CD4-positive, alpha-beta memory T cell (primary cell): ENCODE data around the gene MOGAT1. TPM values are rescaled to one million over a fixed set of nuclear protein-coding genes. Genes with fewer than 3 reads are reported as not detected.

Experiments
- CTCF ChIA-PET: fragments of 350-600 bp; sonication (Branson Sonifier 250); formaldehyde crosslinking; loops from one replicate; lab custom pipeline; 2021; ENCODE audit warnings: inconsistent platforms; ENCODE audit not compliant: partially characterized antibody; lab: Charles Lee
- POLR2A ChIA-PET: fragments of 350-600 bp; sonication (Branson Sonifier 250); formaldehyde crosslinking; loops from one replicate; lab custom pipeline; 2021; ENCODE audit not compliant: partially characterized antibody; lab: Charles Lee
- DNase-seq, 5 donors: peaks; one replicate each; pipeline versions ENCODE4 v3.0.0 to v3.0.0-alpha.2; 2020 to 2022; ENCODE audit warnings: mixed read lengths in 1 of 5
- H3K27ac ChIP-seq: one replicate; pipeline ENCODE4 v1.7.0; 2013; ENCODE audit warnings: low read depth, low read length
- H3K27me3 ChIP-seq: 2 replicates; pipeline ENCODE4 v1.7.0; 2013; ENCODE audit warnings: mild to moderate bottlenecking, low read length, moderate library complexity; ENCODE audit not compliant: insufficient read depth
- H3K36me3 ChIP-seq: 2 replicates; pipeline ENCODE4 v1.7.0; 2013; ENCODE audit warnings: mild to moderate bottlenecking, low read length, moderate library complexity; ENCODE audit not compliant: insufficient read depth
- H3K4me1 ChIP-seq: 2 replicates; pipeline ENCODE4 v1.7.0; 2013; ENCODE audit warnings: mild to moderate bottlenecking, low read length, moderate library complexity; ENCODE audit not compliant: insufficient read depth
- H3K4me3 ChIP-seq, 2 donors: one replicate each; pipeline ENCODE4 v1.7.0; 2013; ENCODE audit warnings: low read length in 2 of 2, mild to moderate bottlenecking in 1 of 2
- H3K9me3 ChIP-seq, 2 donors: one replicate each; pipeline ENCODE4 v1.7.0; 2013; ENCODE audit warnings: low read length in 2 of 2, control low read depth in 1 of 2; ENCODE audit not compliant: control insufficient read depth in 1 of 2
- H3K27ac Mint-ChIP-seq, 7 donors: one replicate each; pipeline ENCODE4 v1.8.0; 2020 to 2021; ENCODE audit warnings: mixed read lengths in 7 of 7, mild to moderate bottlenecking in 6 of 7, inconsistent platforms in 3 of 7, moderate library complexity in 3 of 7
- H3K27me3 Mint-ChIP-seq, 2 donors: one replicate each; pipeline ENCODE4 v1.8.0; 2020 to 2021; ENCODE audit warnings: mixed read lengths in 2 of 2
- H3K36me3 Mint-ChIP-seq, 2 donors: one replicate each; pipeline ENCODE4 v1.8.0; 2020 to 2021; ENCODE audit warnings: mixed read lengths in 2 of 2, inconsistent platforms in 1 of 2, mild to moderate bottlenecking in 1 of 2
- H3K4me1 Mint-ChIP-seq, 4 donors: one replicate each; pipeline ENCODE4 v1.8.0; 2020 to 2021; ENCODE audit warnings: mixed read lengths in 4 of 4, mild to moderate bottlenecking in 1 of 4
- H3K4me3 Mint-ChIP-seq, 8 donors: one replicate each; pipeline ENCODE4 v1.8.0; 2020 to 2021; ENCODE audit warnings: mixed read lengths in 8 of 8, mild to moderate bottlenecking in 7 of 8, moderate library complexity in 6 of 8, inconsistent platforms in 3 of 8
- H3K9me3 Mint-ChIP-seq, 8 donors: one replicate each; pipeline ENCODE4 v1.8.0; 2020 to 2021; ENCODE audit warnings: mixed read lengths in 8 of 8, mild to moderate bottlenecking in 5 of 8, inconsistent platforms in 3 of 8, moderate library complexity in 1 of 8
- intact Hi-C: fragments of 100-400 bp; cut with micrococcal nuclease; formaldehyde crosslinking; loops from one replicate; pipeline ENCODE4 v1.15.1; 2023
- polyA plus RNA-seq, 2 donors: library from polyadenylated mRNA; unstranded; fragments of 300-500 nt; fragmentation: Illumina TruSeq; gene quantifications; one replicate each; pipeline ENCODE4 v1.2.3, GENCODE V29; 2021
- total RNA-seq, 2 experiments: library from RNA; stranded (reverse); gene quantifications; one replicate each; pipeline ENCODE4 v1.2.3, GENCODE V29; 2021

Gene MOGAT1
- total and polyA plus RNA-seq, 4 experiments from 2014 or later: not detected

DNA sequence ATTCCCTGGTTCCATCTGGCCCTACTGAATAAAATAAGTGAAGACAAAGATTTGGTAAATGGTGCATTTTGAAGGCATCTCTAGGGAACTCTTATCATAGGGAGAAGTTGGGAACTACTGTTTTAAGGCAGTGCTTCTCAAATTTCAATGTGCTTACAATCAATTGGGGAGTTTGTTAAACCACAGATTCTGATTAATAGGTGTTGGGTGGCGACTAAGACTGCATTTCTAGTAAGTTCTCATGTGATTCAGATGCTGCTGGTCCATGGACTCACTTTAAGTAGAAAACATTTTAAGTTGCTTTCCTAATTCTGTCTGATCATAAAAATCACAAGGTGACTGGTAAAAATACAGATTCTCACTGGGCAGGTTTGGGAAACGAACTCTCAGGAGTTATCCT, 30.1 kb upstream of the MOGAT1 start:
- peaks cover 40% of the 10 kb centered on the region for H3K36me3 ChIP-seq
- no peaks in the 10 kb centered on the region for H3K27me3 Mint-ChIP-seq
- DNase-seq: no peak

DNA sequence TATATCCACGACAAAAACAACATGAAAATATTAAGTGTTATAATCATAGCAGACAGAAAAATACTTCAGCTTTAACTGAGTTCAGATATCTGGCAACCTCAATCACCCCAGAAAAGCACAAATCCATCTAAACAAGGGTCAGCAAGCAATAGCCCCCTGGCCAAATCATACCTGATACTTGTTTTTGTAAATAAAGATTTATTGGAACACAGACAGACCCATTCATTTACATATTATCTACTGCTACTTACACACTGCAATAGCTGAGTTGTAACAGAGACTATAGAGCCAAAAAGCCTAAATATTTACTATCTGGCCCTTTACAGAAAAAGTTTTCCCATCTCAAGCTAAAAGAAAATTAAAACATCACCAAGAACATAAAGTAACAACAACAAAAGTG, 28.3 kb upstream of the MOGAT1 start:
- Histone ChIP-seq H3K4me1 (no peaks in the 10 kb centered on the region), H3K27me3 (no peaks in the 10 kb centered on the region), H3K4me3 (no peak overlapping the region), H3K36me3 (peaks cover 32% of the 10 kb centered on the region), H3K27ac (no peak overlapping the region), H3K9me3 (no peaks in the 10 kb centered on the region)
- Mint-ChIP-seq H3K4me3 (no peak overlapping the region), H3K27ac (peak overlapping the region in 2 of 7 donors; percentile 3 to 5), H3K4me1 (peaks cover 0 to 7% (median 2%) of the 10 kb centered on the region in 4 donors), H3K27me3 (no peaks in the 10 kb centered on the region), H3K36me3 (peaks cover 52 to 58% of the 10 kb centered on the region in 2 donors), H3K9me3 (no peaks in the 10 kb centered on the region)
- intact Hi-C loops: no loop called here
- ChIA-PET POLR2A (no interaction called here), CTCF (no interaction called here)
- no peak for DNase-seq

More for the DNA sequence above, 30.1 kb upstream of the MOGAT1 start:
- peaks cover 62% of the 10 kb centered on the region in 2 donors for H3K36me3 Mint-ChIP-seq
- no peaks in the 10 kb centered on the region for H3K4me1 ChIP-seq
- H3K4me3 Mint-ChIP-seq: no peak overlapping the region
- H3K9me3 Mint-ChIP-seq: peaks cover 0 to 4% (median 0%) of the 10 kb centered on the region in 8 donors
- peaks cover 0 to 8% (median 5%) of the 10 kb centered on the region in 4 donors for H3K4me1 Mint-ChIP-seq
- no peaks in the 10 kb centered on the region for H3K9me3 ChIP-seq
- H3K27ac ChIP-seq: no peak overlapping the region
- POLR2A ChIA-PET: no interaction called here
- no peak overlapping the region for H3K4me3 ChIP-seq
- H3K27me3 ChIP-seq: no peaks in the 10 kb centered on the region
- H3K27ac Mint-ChIP-seq: no peak overlapping the region
- CTCF ChIA-PET: interaction anchor here (1.6 kb wide), 1 partner anchor 323 kb away, joined by 3 read pairs; no protein-coding TSS in a partner anchor
- intact Hi-C loops: no loop called here

DNA sequence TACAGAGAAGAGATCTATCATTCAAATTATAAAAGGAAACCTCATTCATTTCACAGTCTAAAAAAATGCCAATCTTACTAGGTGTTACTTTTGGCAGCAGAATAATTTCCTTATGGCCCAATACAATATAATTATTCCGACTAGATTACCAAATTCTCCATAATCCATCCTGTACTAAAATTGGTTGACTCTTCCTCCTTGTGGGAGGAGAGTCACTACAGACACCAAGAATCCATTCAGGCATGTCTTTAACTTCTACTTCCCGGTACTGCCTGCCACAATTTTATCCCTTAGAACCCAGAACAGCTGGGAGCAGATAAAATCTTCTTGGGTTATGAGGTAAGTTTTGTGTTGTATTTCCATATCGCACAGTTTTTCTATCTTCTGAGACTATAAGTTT, 25.4 kb upstream of the MOGAT1 start:
- ChIA-PET CTCF (no interaction called here), POLR2A (no interaction called here)
- no peaks in the 10 kb centered on the region for H3K27me3 Mint-ChIP-seq
- no peak overlapping the region for H3K4me3 ChIP-seq
- H3K27me3 ChIP-seq: no peaks in the 10 kb centered on the region
- DNase-seq: no peak
- H3K36me3 Mint-ChIP-seq: peaks cover 47 to 56% of the 10 kb centered on the region in 2 donors
- no peak overlapping the region for H3K4me3 Mint-ChIP-seq
- peaks cover 10 to 18% (median 15%) of the 10 kb centered on the region in 4 donors for H3K4me1 Mint-ChIP-seq
- no peaks in the 10 kb centered on the region for H3K9me3 ChIP-seq
- H3K27ac ChIP-seq: no peak overlapping the region
- H3K27ac Mint-ChIP-seq: peak overlapping the region in 1 of 7 donors; percentile 3
- no peaks in the 10 kb centered on the region for H3K4me1 ChIP-seq
- intact Hi-C loops: no loop called here
- H3K36me3 ChIP-seq: peaks cover 19% of the 10 kb centered on the region
- H3K9me3 Mint-ChIP-seq: no peaks in the 10 kb centered on the region

DNA sequence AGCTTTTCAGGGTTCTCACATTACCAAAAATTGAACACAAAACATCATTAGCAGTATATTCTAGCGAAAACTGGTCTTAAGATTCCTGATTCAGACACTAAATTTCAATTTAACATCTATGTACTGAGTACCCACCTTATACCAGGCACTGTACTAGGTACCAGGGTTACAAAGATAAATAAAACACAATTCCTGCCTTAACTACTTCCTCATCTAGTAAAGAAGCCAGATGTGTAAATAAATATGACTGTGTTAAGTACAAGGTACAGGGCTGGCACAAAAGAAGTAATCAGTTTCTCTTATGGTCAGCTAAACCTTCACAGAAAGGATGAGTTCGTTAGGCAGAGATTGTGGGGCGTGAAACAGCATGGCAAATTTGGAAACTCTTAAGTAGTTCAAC, 21.7 kb upstream of the MOGAT1 start:
- DNase-seq: no peak
- H3K36me3 Mint-ChIP-seq: peaks cover 24 to 32% of the 10 kb centered on the region in 2 donors
- Histone ChIP-seq H3K4me1 (peaks cover 31% of the 10 kb centered on the region), H3K27ac (no peak overlapping the region), H3K4me3 (no peak overlapping the region), H3K9me3 (no peaks in the 10 kb centered on the region), H3K36me3 (no peaks in the 10 kb centered on the region), H3K27me3 (no peaks in the 10 kb centered on the region)
- CTCF ChIA-PET: no interaction called here
- no peak overlapping the region for H3K4me3 Mint-ChIP-seq
- POLR2A ChIA-PET: no interaction called here
- no peaks in the 10 kb centered on the region for H3K27me3 Mint-ChIP-seq
- intact Hi-C loops: no loop called here
- H3K9me3 Mint-ChIP-seq: no peaks in the 10 kb centered on the region
- H3K4me1 Mint-ChIP-seq: peaks cover 26 to 47% (median 36%) of the 10 kb centered on the region in 4 donors
- H3K27ac Mint-ChIP-seq: no peak overlapping the region

DNA sequence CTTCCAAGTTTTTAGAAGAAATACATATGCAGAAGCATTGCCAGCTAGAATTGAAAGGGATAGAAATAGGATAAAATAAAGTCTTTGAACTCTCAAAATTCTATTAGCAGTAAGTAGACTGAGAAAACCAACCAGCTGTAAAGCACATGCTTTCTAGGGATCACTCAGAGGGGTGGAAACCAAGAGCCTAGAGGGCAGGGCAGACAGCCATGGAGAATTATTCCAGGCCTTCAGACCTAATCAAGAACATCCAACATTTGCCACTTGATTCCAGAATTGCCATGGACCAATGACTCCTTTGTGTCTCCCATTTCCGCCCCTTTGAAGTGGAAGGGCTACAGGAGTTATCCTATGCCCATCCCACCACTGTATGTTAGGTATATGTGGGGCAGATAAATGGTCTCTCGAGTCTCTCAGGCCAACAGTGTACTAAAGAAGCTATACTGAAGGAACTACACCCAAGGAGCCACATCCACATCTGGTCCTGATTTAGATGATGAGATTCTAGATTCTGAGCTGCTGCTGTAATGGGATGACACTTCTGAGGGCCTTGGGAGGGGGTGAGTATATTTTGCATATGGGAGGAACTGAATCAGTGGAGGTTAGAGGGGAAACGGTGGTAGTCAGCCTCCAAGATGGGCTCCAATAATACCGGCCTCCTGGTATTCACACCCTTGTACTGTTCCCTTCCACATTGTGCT, 19.6 kb upstream of the MOGAT1 start:
- Histone ChIP-seq H3K4me1 (peaks cover 39% of the 10 kb centered on the region), H3K36me3 (no peaks in the 10 kb centered on the region), H3K9me3 (no peaks in the 10 kb centered on the region), H3K27me3 (no peaks in the 10 kb centered on the region), H3K27ac (no peak overlapping the region), H3K4me3 (no peak overlapping the region)
- intact Hi-C loops: no loop called here
- H3K4me1 Mint-ChIP-seq: peaks cover 33 to 66% (median 49%) of the 10 kb centered on the region in 4 donors
- POLR2A ChIA-PET: no interaction called here
- no peak overlapping the region for H3K27ac Mint-ChIP-seq
- H3K4me3 Mint-ChIP-seq: peak overlapping the region in 1 of 8 donors; percentile 45
- H3K9me3 Mint-ChIP-seq: no peaks in the 10 kb centered on the region
- no peak for DNase-seq
- H3K27me3 Mint-ChIP-seq: no peaks in the 10 kb centered on the region
- CTCF ChIA-PET: interaction anchor here (1.4 kb wide), 1 partner anchor 40 kb away, joined by 4 read pairs; no protein-coding TSS in a partner anchor
- peaks cover 10 to 25% of the 10 kb centered on the region in 2 donors for H3K36me3 Mint-ChIP-seq

DNA sequence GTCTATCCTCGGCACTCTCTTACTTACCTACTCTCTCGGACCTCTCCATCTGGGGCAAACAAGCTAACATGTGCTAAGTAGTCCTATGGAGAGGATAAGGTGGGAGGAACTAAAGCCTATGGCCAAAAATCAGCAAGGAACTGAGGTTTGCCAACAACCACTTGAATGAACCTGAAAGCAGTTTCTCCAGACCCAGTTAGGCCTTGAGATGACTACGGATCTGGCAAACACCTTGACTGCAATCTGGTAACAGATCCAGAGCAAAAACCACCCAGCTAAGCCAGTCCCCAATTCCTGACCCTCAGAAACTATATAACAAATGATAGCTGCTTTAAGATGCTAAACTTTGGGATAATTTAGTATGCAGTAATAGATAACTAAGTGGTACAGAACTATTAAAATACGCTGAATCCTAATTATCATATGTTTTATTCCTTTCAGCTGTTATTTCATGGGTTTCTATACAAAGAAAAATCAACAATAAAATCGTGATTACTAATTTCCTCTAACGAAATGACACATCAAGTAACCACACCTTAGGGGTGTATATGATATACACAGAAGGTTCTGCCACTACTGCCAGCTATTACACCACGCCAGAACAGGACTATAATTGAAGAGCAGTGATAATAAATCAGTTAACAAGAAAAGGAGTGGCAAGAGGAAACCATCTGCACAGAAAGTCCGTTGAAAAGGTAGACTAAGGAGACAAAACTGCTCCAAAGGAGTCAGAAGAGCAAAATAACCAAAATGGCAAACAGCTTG, 18.8 kb upstream of the MOGAT1 start:
- Histone ChIP-seq H3K9me3 (no peaks in the 10 kb centered on the region), H3K36me3 (no peaks in the 10 kb centered on the region), H3K27ac (no peak overlapping the region), H3K4me1 (peaks cover 41% of the 10 kb centered on the region), H3K4me3 (no peak overlapping the region), H3K27me3 (no peaks in the 10 kb centered on the region)
- peak overlapping the region in 6 of 8 donors; percentile 0 to 68 (median 36) for H3K4me3 Mint-ChIP-seq
- no peaks in the 10 kb centered on the region for H3K9me3 Mint-ChIP-seq
- ChIA-PET CTCF (interaction anchor here (1.0 to 1.4 kb wide), 2 partner anchors 36 to 40 kb away, joined by 3 to 4 read pairs; no protein-coding TSS in a partner anchor), POLR2A (no interaction called here)
- DNase-seq: no peak
- peaks cover 36 to 67% (median 51%) of the 10 kb centered on the region in 4 donors for H3K4me1 Mint-ChIP-seq
- H3K27ac Mint-ChIP-seq: peak overlapping the region in 5 of 7 donors; percentile 10 to 81 (median 49)
- no peaks in the 10 kb centered on the region for H3K27me3 Mint-ChIP-seq
- intact Hi-C loops: no loop called here
- peaks cover 9 to 21% of the 10 kb centered on the region in 2 donors for H3K36me3 Mint-ChIP-seq

DNA sequence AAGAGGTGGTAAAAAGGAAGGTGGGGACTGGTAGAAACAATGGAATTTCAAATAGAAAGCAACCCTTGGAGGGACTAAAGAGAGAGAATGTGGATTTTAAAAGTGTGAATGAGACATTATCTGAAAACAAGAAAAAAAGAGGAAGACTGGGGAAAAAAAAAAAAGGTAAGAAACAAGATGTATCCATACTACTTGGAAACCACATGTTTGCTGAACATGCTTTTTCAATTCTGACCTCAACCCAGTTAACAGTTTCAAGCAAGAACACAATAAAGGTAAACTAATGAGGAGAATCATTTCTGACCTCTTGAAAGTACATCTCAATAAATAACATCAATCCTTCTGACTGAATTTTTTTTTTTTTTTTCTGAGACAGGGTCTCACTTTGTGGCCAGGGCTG, 18.2 kb upstream of the MOGAT1 start:
- peaks cover 9 to 17% of the 10 kb centered on the region in 2 donors for H3K36me3 Mint-ChIP-seq
- H3K27ac Mint-ChIP-seq: peak overlapping the region in 5 of 7 donors; percentile 10 to 81 (median 49)
- H3K9me3 Mint-ChIP-seq: no peaks in the 10 kb centered on the region
- no peak for DNase-seq
- H3K27ac ChIP-seq: no peak overlapping the region
- peaks cover 36 to 67% (median 51%) of the 10 kb centered on the region in 4 donors for H3K4me1 Mint-ChIP-seq
- no peaks in the 10 kb centered on the region for H3K27me3 ChIP-seq
- intact Hi-C loops: no loop called here
- H3K4me3 Mint-ChIP-seq: peak overlapping the region in 6 of 8 donors; percentile 0 to 68 (median 28)
- ChIA-PET POLR2A (no interaction called here), CTCF (interaction anchor here (1.0 to 1.4 kb wide), 2 partner anchors 35 to 39 kb away, joined by 3 to 4 read pairs; no protein-coding TSS in a partner anchor)
- no peak overlapping the region for H3K4me3 ChIP-seq
- H3K36me3 ChIP-seq: no peaks in the 10 kb centered on the region
- peaks cover 41% of the 10 kb centered on the region for H3K4me1 ChIP-seq
- no peaks in the 10 kb centered on the region for H3K9me3 ChIP-seq
- H3K27me3 Mint-ChIP-seq: no peaks in the 10 kb centered on the region
